Left ventricle myocardium superior (tissue), 1 donor: Measurements from ENCODE around the gene BCR. TPM values are rescaled to one million over a fixed set of nuclear protein-coding genes. Genes with fewer than 3 reads are reported as not detected.
"Not testable (repeated sequence)": the region's sequence is repeated elsewhere in the genome, so short reads cannot be mapped to it uniquely, and the experiment has no call there.

Source experiments
- ATAC-seq: fragments of 200-7000 bp; cut with Tn5 transposase; one replicate; pipeline ENCODE4 v1.9.1; 2020; ENCODE audit warnings: mild to moderate bottlenecking, moderate library complexity
- DNase-seq: peaks from one replicate; pipeline ENCODE4 v3.0.0-alpha.2; 2020
- intact Hi-C: fragments of 100-400 bp; cut with micrococcal nuclease; formaldehyde crosslinking; loops from one replicate; pipeline ENCODE4 v1.11.0; 2022
- long read RNA-seq: library from polyadenylated mRNA; unstranded; transcript quantifications from one replicate; pipeline ENCODE4 v2.0.0, GENCODE V29; 2021
- total RNA-seq: library from RNA; stranded (reverse); fragmentation: NEBNext Ultra II Directional; extraction: Animal tissue kit (Norgen Biotek cat#: 25700); gene quantifications from one replicate; pipeline ENCODE4 v1.2.1, GENCODE V29; 2021
- donor health status: DM: no; HTN: yes; CAD: no; lungs with severe emphysema.

Gene BCR
- 25.0 TPM for total RNA-seq
- long read RNA-seq, full-length matches to known transcripts = 23 of 57 reads
- long read RNA-seq, partial matches to known transcripts = 25 of 57 reads
- long read RNA-seq, other reads (novel, unspliced or antisense) = 9 of 57 reads

GRCh38 chr22:23180301-23180892 is at the start of gene BCR:
Gene BCR (plus strand): TSS chr22:23180509. CDS start chr22:23180961, 452 bp downstream.
- ATAC-seq = peak; percentile 91
- intact Hi-C loops = no loop called here
- peak; percentile 90 for DNase-seq

- no peak for ATAC-seq
- DNase-seq = peak; percentile 12
- intact Hi-C loops = no loop called here
These were observed 49.6 kb upstream of the BCR start for GRCh38 chr22:23130697-23131096.

GRCh38 chr22:23131931-23132330 is 48.4 kb upstream of the BCR start:
- intact Hi-C loops = no loop called here
- ATAC-seq (no peak), DNase-seq (no peak)

GRCh38 chr22:23132376-23133091 is 47.8 kb upstream of the BCR start:
- ATAC-seq (no peak), DNase-seq (peak; percentile 11)
- intact Hi-C loops = no loop called here

- intact Hi-C loops = no loop called here
- peak; percentile 5 for DNase-seq
- no peak for ATAC-seq
These were observed 46.4 kb upstream of the BCR start for GRCh38 chr22:23133922-23134321.

GRCh38 chr22:23136991-23137390 is 43.3 kb upstream of the BCR start:
- intact Hi-C loops, ATAC-seq: not testable (repeated sequence)

GRCh38 chr22:23137468-23137867 is 42.8 kb upstream of the BCR start:
- intact Hi-C loops = no loop called here
- DNase-seq (peak; percentile 5), ATAC-seq (no peak)

More at GRCh38 chr22:23136991-23137390, 43.3 kb upstream of the BCR start:
- peak; percentile 9 for DNase-seq

GRCh38 chr22:23137905-23138561 is 42.3 kb upstream of the BCR start:
- DNase-seq (no peak), ATAC-seq (no peak)
- intact Hi-C loops = no loop called here

GRCh38 chr22:23138584-23139435 is 41.5 kb upstream of the BCR start:
- intact Hi-C loops = no loop called here
- DNase-seq = no peak
- no peak for ATAC-seq

- intact Hi-C loops = no loop called here
- ATAC-seq (no peak), DNase-seq (no peak)
These were observed 39.9 kb upstream of the BCR start for GRCh38 chr22:23140385-23140784.

GRCh38 chr22:23142546-23143105 is 37.7 kb upstream of the BCR start:
- intact Hi-C loops = no loop called here
- ATAC-seq (no peak), DNase-seq (no peak)

GRCh38 chr22:23143119-23143518 is 37.2 kb upstream of the BCR start:
- DNase-seq = no peak
- intact Hi-C loops = no loop called here
- ATAC-seq = no peak

GRCh38 chr22:23144432-23144831 is 35.9 kb upstream of the BCR start:
- no peak for DNase-seq

GRCh38 chr22:23144932-23145877 is 35.1 kb upstream of the BCR start, which contains the start of gene RAB36:
Gene RAB36 (plus strand): TSS chr22:23145477. CDS start chr22:23146617, 1,140 bp downstream.
- DNase-seq (peak; percentile 97), ATAC-seq (peak; percentile 83)
- intact Hi-C loops = no loop called here

More at GRCh38 chr22:23144432-23144831, 35.9 kb upstream of the BCR start:
- no peak for ATAC-seq
- intact Hi-C loops = no loop called here

GRCh38 chr22:23145878-23146470 is 34.3 kb upstream of the BCR start:
- DNase-seq (no peak), ATAC-seq (no peak)
- intact Hi-C loops = no loop called here

- DNase-seq (no peak), ATAC-seq (no peak)
- intact Hi-C loops = no loop called here
These were observed 33.7 kb upstream of the BCR start for GRCh38 chr22:23146478-23147205.
